Neuronal stem cell (in vitro differentiated cells): ENCODE results near the gene WWC2.

Experiments
- DNase-seq: peaks from one replicate; pipeline ENCODE4 v3.0.0-alpha.2; 2013; ENCODE audit warnings: low spot score
- H2AFZ ChIP-seq: one replicate; pipeline ENCODE4 v1.6.1; 2013; ENCODE audit warnings: mild to moderate bottlenecking, low read length, inconsistent platforms
- H2AK5ac ChIP-seq: 2 replicates; pipeline ENCODE4 v1.6.1; 2013; ENCODE audit warnings: low read depth, mild to moderate bottlenecking, inconsistent platforms, low read length, moderate library complexity, mixed read lengths
- H2BK120ac ChIP-seq: 2 replicates; pipeline ENCODE4 v1.6.1; 2013; ENCODE audit warnings: low read depth, mild to moderate bottlenecking, inconsistent platforms, low read length, moderate library complexity, mixed read lengths
- H2BK12ac ChIP-seq: one replicate; pipeline ENCODE4 v1.6.1; 2013; ENCODE audit warnings: low read length, inconsistent platforms
- H2BK15ac ChIP-seq: 2 replicates; pipeline ENCODE4 v1.6.1; 2013; ENCODE audit warnings: mild to moderate bottlenecking, low read length, inconsistent platforms, mixed read lengths
- H2BK5ac ChIP-seq: one replicate; pipeline ENCODE4 v1.6.1; 2013; ENCODE audit warnings: inconsistent platforms, mild to moderate bottlenecking, low read length, moderate library complexity
- H3K14ac ChIP-seq: one replicate; pipeline ENCODE4 v1.6.1; 2013; ENCODE audit warnings: low read length, inconsistent platforms
- H3K18ac ChIP-seq: 2 replicates; pipeline ENCODE4 v1.6.1; 2013; ENCODE audit warnings: low read length, inconsistent platforms
- H3K23ac ChIP-seq: 2 replicates; pipeline ENCODE4 v1.6.1; 2013; ENCODE audit warnings: low read depth, mild to moderate bottlenecking, mixed read lengths, low read length, inconsistent platforms; ENCODE audit not compliant: poor library complexity
- H3K27ac ChIP-seq: replicated peaks from 3 replicates; pipeline ENCODE4 v1.5.1; 2013; ENCODE audit warnings: low read length, inconsistent platforms
- H3K27me3 ChIP-seq, 3 experiments: 2 replicates each; pipeline ENCODE4 v1.6.1; 2013; ENCODE audit warnings: low read length in 3 of 3, mild to moderate bottlenecking in 2 of 3, inconsistent platforms in 1 of 3, low read depth in 1 of 3, mixed read lengths in 1 of 3, moderate library complexity in 1 of 3; ENCODE audit not compliant: control insufficient read depth in 3 of 3, insufficient read depth in 3 of 3
- H3K36me3 ChIP-seq, 2 donors: replicated peaks in 1 of 2; 2 replicates each; pipeline ENCODE4 v1.6.1; 2013; ENCODE audit warnings: low read length in 2 of 2; ENCODE audit not compliant: control insufficient read depth in 2 of 2, insufficient read depth in 2 of 2
- H3K4ac ChIP-seq: 2 replicates; pipeline ENCODE4 v1.6.1; 2013; ENCODE audit warnings: inconsistent platforms, mild to moderate bottlenecking, low read length, moderate library complexity
- H3K4me1 ChIP-seq, 2 donors: 1 replicate in 1 of 2; 2 replicates in 1 of 2; pipeline ENCODE4 v1.6.1; 2013; ENCODE audit warnings: low read length in 2 of 2, low read depth in 1 of 2; ENCODE audit not compliant: control insufficient read depth in 2 of 2, insufficient read depth in 1 of 2
- H3K4me2 ChIP-seq: one replicate; pipeline ENCODE4 v1.6.1; 2013; ENCODE audit warnings: mild to moderate bottlenecking, low read length, inconsistent platforms; ENCODE audit not compliant: insufficient read depth, poor library complexity, severe bottlenecking
- H3K4me3 ChIP-seq, 2 donors: 2 replicates each; pipeline ENCODE4 v1.5.1; 2013; ENCODE audit warnings: low read length in 2 of 2, mild to moderate bottlenecking in 2 of 2, inconsistent platforms in 1 of 2, moderate library complexity in 1 of 2
- H3K79me1 ChIP-seq: one replicate; pipeline ENCODE4 v1.6.1; 2013; ENCODE audit warnings: low read depth, mild to moderate bottlenecking, inconsistent platforms, low read length, moderate library complexity
- H3K9ac ChIP-seq: one replicate; pipeline ENCODE4 v1.6.1; 2013; ENCODE audit warnings: mild to moderate bottlenecking, low read depth, low read length, inconsistent platforms; ENCODE audit not compliant: poor library complexity
- H3K9me3 ChIP-seq, 2 donors: replicated peaks in 1 of 2; 2 replicates each; pipeline versions ENCODE3 to v1.6.1; 2013; ENCODE audit warnings: low read length in 2 of 2, mild to moderate bottlenecking in 2 of 2, inconsistent platforms in 1 of 2, low read depth in 1 of 2, mixed read lengths in 1 of 2, moderate library complexity in 1 of 2; ENCODE audit not compliant: control insufficient read depth in 2 of 2, insufficient read depth in 1 of 2
- H4K8ac ChIP-seq: one replicate; pipeline ENCODE4 v1.6.1; 2013; ENCODE audit warnings: low read depth, mild to moderate bottlenecking, inconsistent platforms, low read length, moderate library complexity
- H4K91ac ChIP-seq: one replicate; pipeline ENCODE4 v1.6.1; 2013; ENCODE audit warnings: low read length, low read depth, mild to moderate bottlenecking, inconsistent platforms; ENCODE audit not compliant: poor library complexity
- WGBS, 2 donors: extraction: QIAGEN DNeasy Blood & Tissue Kit; methylation state at CpG; one replicate each; pipeline ENCODE4 v1.1.7; 2013; ENCODE audit warnings: missing lambda C conversion rate in 2 of 2, mixed read lengths in 1 of 2; ENCODE audit not compliant: insufficient read length in 2 of 2, insufficient replicate concordance in 1 of 2; ENCODE audit errors: extremely low coverage in 2 of 2; 5-methylcytosine and 5-hydroxymethylcytosine counted together

The WWC2 gene

DNA sequence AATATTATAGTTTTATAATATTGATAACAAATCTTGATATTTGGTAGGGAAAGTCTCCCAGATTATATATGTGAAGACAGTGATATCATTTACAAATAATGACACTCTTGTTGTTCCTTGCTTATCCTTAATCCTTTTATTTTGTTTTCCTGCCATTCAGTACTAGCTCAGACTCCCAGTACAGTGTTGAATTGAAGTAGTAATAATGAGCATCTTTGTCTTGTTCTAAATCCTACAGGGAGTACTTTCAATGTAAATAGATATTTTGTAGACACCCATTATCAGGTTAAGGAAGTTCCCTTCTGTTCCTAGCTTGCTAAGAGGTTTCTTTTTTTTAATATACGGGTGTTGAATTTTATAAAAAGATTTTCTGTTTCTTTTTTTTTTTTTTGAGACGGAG lies 33.0 kb downstream of the WWC2 start:
- no peak for DNase-seq
- H3K79me1 ChIP-seq, result no peaks in the 10 kb centered on the region
- no peak overlapping the region for H4K91ac ChIP-seq
- H2AK5ac ChIP-seq, result no peak overlapping the region
- H3K4me1 ChIP-seq, result no peaks in the 10 kb centered on the region
- H2AFZ ChIP-seq, result no peak overlapping the region
- H3K9ac ChIP-seq, result no peak overlapping the region
- H3K4me2 ChIP-seq, result no peak overlapping the region
- no peaks in the 10 kb centered on the region for H3K9me3 ChIP-seq
- H2BK15ac ChIP-seq, result no peak overlapping the region
- WGBS, 2 donors, result no CpG with 5 or more reads among the region's 2 CpGs
- no peaks in the 10 kb centered on the region for H3K27me3 ChIP-seq
- no peak overlapping the region for H3K23ac ChIP-seq
- no peak overlapping the region for H3K4ac ChIP-seq
- no peak overlapping the region for H3K18ac ChIP-seq
- no peak overlapping the region for H2BK12ac ChIP-seq
- no peaks in the 10 kb centered on the region for H3K36me3 ChIP-seq
- no peak overlapping the region for H2BK5ac ChIP-seq
- H4K8ac ChIP-seq, result no peak overlapping the region
- H3K14ac ChIP-seq, result no peak overlapping the region
- no peak overlapping the region for H2BK120ac ChIP-seq
- no peak overlapping the region for H3K27ac ChIP-seq
- H3K4me3 ChIP-seq, result no peak overlapping the region

DNA sequence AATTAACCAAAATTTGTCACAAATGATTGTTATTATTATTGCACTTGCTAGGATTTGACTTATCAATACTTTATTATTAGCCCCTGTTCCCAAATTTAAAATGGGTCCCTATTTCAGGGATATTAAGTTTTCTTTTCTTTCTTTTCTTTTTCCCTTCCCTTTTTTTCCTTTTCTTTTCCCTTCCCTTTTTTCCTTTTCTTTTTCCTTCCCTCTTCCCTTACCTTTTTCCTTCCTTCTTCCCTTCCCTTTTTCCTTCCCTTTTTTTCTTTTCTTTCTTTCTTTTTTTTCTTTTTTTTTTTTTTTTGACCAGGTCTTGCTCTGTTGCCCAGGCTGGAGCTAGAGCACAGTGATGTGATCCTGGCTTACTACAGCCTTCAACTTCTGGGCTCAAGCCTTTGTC lies 33.8 kb downstream of the WWC2 start:
- H3K4me2 ChIP-seq, result no peak overlapping the region

DNA sequence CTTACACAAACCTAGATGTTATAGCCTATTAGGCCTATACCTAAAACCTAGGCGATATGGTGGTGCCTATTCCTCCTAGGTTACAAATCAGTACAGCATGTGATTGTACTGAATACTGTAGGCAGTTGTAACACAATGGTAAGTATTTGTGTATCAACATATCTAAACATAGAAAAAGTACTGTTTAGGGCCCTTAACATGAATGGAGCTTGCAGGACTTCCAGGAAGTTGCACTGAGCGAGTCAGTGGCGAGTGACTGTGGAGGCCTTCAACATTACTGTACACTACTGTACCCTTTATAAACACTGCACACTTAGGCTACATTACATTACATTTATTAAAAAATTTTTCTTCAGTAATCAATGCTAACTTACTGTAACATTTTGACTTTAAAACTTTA lies 37.8 kb downstream of the WWC2 start:
- no peaks in the 10 kb centered on the region for H3K4me1 ChIP-seq
- H2BK5ac ChIP-seq, result no peak overlapping the region

More for the DNA sequence above, 33.8 kb downstream of the WWC2 start:
- Histone ChIP-seq H3K14ac (no peak overlapping the region), H3K4me1 (no peaks in the 10 kb centered on the region), H3K9ac (no peak overlapping the region), H2AK5ac (no peak overlapping the region), H2BK5ac (no peak overlapping the region), H3K27me3 (no peaks in the 10 kb centered on the region), H3K79me1 (no peaks in the 10 kb centered on the region), H3K18ac (no peak overlapping the region), H3K9me3 (no peaks in the 10 kb centered on the region), H4K91ac (no peak overlapping the region), H2BK120ac (no peak overlapping the region), H4K8ac (no peak overlapping the region), H2AFZ (no peak overlapping the region), H3K27ac (no peak overlapping the region), H3K4me3 (no peak overlapping the region), H3K4ac (no peak overlapping the region), H2BK12ac (no peak overlapping the region), H3K23ac (no peak overlapping the region), H3K36me3 (no peaks in the 10 kb centered on the region), H2BK15ac (no peak overlapping the region)
- DNase-seq, result no peak

DNA sequence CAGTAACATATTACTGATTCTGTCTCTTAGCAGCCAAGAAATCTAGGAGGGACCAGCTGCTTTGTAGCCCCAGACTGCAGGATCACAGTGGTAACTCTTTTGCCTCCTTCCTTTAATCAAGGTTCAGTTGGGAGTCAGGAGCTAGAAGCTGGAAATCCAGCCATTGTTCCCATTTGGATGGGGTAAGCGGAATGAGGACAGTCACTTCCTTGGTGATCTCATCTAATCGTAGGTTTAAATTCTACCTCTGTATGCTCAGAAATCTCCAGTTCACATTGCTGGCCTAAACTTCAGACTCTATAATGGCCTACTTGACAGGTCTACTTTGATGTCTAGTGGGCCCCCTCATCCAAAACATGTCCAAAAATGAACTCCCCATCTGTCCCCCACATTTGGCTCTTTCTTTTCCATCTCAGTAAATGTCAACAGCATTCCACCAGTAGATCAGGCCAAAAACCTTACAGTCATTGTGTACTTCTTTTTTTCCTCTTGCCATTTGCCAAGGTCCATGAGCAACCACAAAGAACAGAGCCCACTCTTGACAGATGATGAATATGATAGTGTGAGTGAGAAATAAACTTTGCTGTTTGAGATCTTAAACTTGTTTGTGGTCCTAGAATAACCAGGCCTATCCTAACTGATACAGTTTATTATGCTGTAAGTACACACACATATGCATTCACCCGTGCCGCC lies 40.1 kb downstream of the WWC2 start:
- Histone ChIP-seq H3K4me2 (no peak overlapping the region), H2AFZ (no peak overlapping the region), H3K9ac (no peak overlapping the region), H3K27me3 (no peaks in the 10 kb centered on the region), H2BK12ac (no peak overlapping the region), H3K36me3 (peaks cover 0 to 3% of the 10 kb centered on the region in 2 donors), H3K4ac (no peak overlapping the region), H3K4me1 (no peaks in the 10 kb centered on the region), H3K4me3 (no peak overlapping the region), H2BK120ac (no peak overlapping the region), H3K23ac (no peak overlapping the region), H2BK5ac (no peak overlapping the region), H4K91ac (no peak overlapping the region), H3K9me3 (no peaks in the 10 kb centered on the region), H3K27ac (no peak overlapping the region), H3K18ac (no peak overlapping the region), H4K8ac (no peak overlapping the region), H2AK5ac (no peak overlapping the region), H3K79me1 (peaks cover 7% of the 10 kb centered on the region), H2BK15ac (no peak overlapping the region), H3K14ac (no peak overlapping the region)
- WGBS, 2 donors, result no CpG with 5 or more reads among the region's 4 CpGs
- no peak for DNase-seq

More for the DNA sequence above, 37.8 kb downstream of the WWC2 start:
- Histone ChIP-seq H2BK120ac (no peak overlapping the region), H4K8ac (no peak overlapping the region), H3K18ac (no peak overlapping the region), H2AFZ (no peak overlapping the region), H3K9me3 (no peaks in the 10 kb centered on the region), H3K27me3 (no peaks in the 10 kb centered on the region), H2AK5ac (no peak overlapping the region), H3K27ac (no peak overlapping the region), H3K23ac (no peak overlapping the region), H3K79me1 (peaks cover 7% of the 10 kb centered on the region), H3K14ac (no peak overlapping the region), H4K91ac (no peak overlapping the region), H3K4ac (no peak overlapping the region), H3K4me2 (no peak overlapping the region), H3K36me3 (peaks cover 0 to 3% of the 10 kb centered on the region in 2 donors), H3K4me3 (no peak overlapping the region), H2BK12ac (no peak overlapping the region), H3K9ac (no peak overlapping the region), H2BK15ac (no peak overlapping the region)
- no peak for DNase-seq
- no CpG with 5 or more reads among the region's 3 CpGs for WGBS, 2 donors
